ENCODE results near the gene IZUMO2.
A peak's percentile ranks its signal among the peaks of the same experiment; 100 is the strongest.

IZUMO2 gene

DNA sequence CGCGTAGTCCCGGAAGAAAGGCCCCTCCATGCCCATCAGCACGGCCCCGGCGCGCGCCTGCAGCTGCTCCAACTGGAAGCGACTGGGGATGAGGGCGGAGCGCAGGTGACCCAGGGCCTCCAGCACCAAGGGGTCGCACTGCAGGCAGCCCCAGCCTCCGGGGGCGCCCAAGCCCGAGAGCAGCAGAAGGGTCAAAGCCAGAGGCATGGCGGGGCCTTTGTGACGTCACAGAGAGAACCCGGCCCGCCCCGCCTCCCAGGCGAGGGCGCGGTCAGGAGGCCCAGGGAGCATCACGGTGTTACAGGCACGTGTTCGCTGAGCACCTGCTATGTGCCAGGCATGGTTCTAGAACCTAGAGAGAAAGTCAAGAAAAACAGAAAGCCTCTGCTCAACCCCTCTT lies at the start of gene IZUMO2:
TSS of gene IZUMO2 (minus strand) at position 294 of the 400 bp plus-strand sequence. CDS start at position 207, 87 bp downstream.
- DNase-seq, result peak in 1 of 2 donors; percentile 3

- DNase-seq, result no peak
Observed at GRCh38 chr19:50210425-50210824, 47.3 kb upstream of the IZUMO2 start.

- no peak for DNase-seq
Observed at GRCh38 chr19:50209131-50209530, 46.0 kb upstream of the IZUMO2 start.

DNA sequence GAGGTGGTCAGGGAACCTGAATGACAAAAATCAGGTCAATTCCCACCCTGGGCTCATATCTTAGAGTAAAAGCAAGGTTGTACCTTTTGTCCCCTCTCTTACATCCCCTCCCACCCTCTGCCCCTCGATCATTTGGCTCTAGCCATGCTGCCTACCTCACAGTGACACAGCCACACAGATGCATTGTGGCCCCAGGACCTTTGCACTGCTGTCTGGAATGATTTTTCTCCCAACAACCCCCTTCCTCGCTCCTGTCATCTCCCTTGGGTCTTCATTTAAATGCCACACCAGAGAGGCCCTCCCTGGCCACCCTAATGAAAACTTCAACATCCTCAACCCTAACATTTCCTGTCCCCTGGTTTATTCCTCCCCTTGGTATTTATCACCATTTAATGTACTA lies 44.6 kb upstream of the IZUMO2 start:
- no peak for DNase-seq

- DNase-seq, result no peak
Observed at GRCh38 chr19:50206191-50206590, 43.1 kb upstream of the IZUMO2 start.

GRCh38 chr19:50205681-50206138 lies 42.6 kb upstream of the IZUMO2 start:
- no peak for DNase-seq

DNA sequence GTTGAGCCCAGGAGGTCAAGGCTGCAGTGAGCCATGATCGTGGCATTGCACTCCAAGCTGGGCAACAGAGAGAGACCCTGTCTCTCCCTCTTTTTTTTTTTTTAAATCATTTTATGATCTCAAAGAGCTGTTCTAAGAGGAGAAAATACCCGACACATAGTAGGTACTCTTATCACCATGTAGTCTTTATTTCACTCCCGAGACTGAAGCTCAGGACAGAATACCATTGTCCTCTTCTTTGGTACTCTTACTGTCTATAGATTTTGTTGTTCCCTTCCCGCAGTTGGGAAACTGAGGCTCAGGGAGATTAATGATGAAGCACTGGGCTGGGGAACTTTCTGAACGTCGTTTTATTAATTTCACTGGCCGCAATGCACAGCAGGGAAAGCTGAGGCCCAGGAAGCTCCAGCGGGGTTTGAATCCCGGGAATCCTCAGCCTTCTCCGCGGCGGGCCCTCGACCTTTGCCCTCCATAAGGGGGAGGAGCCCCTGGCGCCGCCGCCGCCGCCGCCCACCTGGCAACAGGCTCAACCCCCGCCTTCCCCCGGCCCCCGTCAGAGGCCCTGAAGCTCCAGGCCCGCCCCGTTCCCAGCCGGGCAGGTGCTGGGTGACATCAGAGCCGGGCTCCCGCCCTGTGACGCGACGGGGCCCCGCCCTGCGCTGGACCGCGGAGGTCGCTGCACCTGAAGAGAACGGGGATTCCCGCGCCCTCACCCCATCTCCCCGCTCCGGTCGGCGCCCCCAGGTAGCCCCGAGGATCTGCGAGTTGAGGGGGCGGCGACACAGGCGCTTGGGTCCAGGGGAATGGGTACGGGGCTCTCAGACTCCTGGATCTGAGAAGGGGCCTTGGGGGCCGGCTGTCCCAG lies 42.0 kb upstream of the IZUMO2 start:
- DNase-seq, result peak in 1 of 2 donors; percentile 28

GRCh38 chr19:50204081-50204428 lies 41.0 kb upstream of the IZUMO2 start:
- no peak for DNase-seq

- peak in 1 of 2 donors; percentile 49 for DNase-seq
Observed at GRCh38 chr19:50203281-50204080, 40.4 kb upstream of the IZUMO2 start, which contains the start of gene MYH14. Gene MYH14 (plus strand): TSS chr19:50203622. CDS start chr19:50210366, 6,744 bp downstream.

DNA sequence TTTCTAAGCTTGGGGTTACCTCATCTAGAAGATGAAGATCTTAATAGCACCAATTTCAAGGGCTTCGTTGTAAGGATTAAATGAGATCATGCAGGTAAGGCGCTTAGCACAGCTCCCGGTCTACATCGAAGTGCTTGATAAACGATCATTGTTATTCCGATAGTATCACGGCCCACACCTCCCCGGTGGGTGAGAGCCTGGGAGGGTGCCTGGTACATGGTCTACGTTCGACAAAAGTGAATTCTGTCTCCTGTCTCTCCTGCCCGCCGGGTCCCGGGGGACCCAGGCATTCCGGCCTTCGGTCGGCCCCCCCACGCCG lies 39.8 kb upstream of the IZUMO2 start:
- DNase-seq, result no peak

DNA sequence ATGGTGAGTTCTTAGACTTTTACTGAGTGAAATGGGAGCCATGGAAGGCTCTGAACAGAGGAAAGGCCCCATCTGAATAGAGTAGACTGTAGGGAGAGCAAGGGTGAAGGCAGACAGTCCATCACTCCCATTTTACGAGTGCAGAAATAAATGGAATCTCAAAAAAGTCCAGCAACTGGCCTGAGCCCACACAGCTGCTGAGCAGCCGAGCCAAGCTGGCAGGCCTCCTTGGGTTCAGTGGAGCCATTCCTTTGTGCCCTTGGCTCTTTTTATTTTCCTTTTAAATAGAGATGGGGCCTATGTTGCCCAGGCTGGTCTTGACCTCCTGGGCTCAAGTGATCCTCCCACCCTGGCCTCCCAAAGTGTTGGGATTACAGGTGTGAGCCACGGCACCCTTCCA lies 39.3 kb upstream of the IZUMO2 start:
- no peak for DNase-seq

DNA sequence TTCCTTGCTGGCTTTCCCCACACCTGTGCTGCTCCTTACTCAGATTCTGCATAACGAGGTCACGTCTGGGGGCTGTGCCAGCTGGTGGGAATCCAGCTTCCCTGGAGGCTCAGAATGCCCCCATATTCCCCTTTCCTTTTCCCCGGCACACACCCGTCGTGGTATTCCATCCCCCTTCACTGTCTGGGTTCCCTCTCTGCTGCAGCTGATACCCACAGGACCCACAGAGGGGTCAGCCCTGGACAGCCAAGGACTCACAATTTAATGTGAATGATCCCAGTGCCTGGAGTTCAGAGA lies 36.1 kb upstream of the IZUMO2 start:
- DNase-seq, result no peak

- DNase-seq, result no peak
Observed at GRCh38 chr19:50198431-50199258, 35.6 kb upstream of the IZUMO2 start.

GRCh38 chr19:50197348-50197747 lies 34.3 kb upstream of the IZUMO2 start:
- no peak for DNase-seq

DNA sequence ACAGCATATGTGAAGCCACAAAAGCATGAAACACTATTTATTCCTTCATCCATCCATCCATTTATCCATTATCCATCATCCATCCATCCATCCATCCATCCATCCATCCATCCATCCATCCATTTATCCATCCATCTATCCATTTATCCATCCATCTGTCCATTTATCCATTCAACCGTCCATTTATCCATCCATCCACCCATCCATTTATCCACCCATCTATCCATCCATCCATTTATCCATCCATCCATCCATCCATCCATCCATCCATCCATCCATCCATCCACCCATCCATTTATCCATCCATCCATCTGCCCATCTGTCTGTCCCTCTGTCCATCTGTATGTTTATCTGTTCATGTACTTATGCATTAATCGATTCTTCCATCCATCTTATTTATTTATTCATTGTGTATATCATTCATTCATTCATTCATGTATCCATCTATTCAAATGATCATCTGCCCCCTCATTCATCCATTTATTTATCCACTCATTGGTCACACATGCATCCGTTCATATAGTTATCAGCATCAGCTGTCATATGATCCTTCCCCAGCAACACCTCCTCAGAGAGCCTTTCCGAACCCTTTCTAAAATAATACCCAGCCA lies 33.3 kb upstream of the IZUMO2 start:
- DNase-seq, result no peak

DNA sequence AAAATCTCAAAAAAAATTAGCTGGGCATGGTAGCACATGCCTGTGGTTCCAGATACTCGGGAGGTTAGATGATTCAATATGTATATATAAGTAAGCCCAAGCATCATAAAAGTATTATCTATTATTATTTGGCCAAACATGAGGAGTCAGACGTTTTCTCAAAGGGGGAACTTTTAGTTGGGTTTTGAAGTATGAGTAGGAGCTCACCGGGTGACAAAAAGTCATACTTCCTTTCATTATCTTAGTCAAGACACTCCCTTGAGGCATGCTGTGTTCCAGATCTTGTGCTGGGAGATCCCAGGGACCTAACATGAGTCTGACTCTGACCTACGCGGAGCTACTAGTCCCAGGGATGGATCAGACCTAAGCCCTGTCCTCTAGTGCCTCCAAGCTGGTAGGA lies 32.1 kb upstream of the IZUMO2 start:
- DNase-seq, result no peak

- no peak for DNase-seq
Observed at GRCh38 chr19:50192463-50193211, 29.6 kb upstream of the IZUMO2 start.

DNA sequence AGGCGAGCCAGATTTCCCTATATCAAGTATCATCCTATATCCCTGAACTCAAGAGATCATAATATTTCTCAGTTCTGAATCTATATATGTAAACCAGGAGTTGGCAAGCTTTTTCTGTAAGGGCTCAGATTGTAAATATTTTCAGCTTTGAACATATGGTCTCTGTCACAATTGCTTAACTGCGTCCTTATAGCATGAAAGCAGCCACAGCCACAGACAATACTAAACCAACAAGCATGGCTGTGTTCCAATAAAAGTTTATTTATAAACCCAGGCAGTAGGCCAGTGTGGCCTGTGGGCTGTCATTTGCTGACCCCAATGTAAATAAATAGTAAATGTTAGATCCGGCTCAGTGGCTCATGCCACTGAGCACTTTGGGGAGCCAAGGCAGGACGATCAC lies 28.1 kb upstream of the IZUMO2 start:
- DNase-seq, result no peak

- no peak for DNase-seq
Observed at GRCh38 chr19:50190439-50190891, 27.4 kb upstream of the IZUMO2 start.

GRCh38 chr19:50189331-50189730 lies 26.2 kb upstream of the IZUMO2 start:
- no peak for DNase-seq

DNA sequence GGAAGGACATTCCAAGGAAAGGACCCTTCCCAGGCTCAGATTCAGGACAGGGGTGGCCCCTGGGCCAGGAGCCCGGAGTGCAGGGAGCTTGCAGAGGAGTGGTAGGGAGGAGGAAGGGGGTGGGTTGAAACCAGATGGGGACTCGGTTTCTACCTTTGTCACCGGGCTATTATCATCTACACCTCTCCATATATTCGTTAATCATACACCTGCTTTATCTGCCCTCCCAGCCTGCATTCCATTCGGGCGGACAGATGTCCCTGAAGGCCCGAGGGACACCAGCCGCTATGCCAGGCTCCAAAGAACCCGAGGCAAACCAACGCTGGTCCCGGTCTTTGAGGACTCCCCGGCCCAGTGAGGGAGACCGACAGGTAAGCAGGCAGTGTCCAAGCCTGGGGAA lies 24.9 kb upstream of the IZUMO2 start:
- DNase-seq, result no peak

- DNase-seq, result no peak
Observed at GRCh38 chr19:50184196-50184595, 21.1 kb upstream of the IZUMO2 start.

Data from stimulated activated CD4-positive, alpha-beta T cell treated with anti-CD3 and anti-CD28 coated beads, Interleukin-2, amount 100 ng/mL, for 24 hours (primary cell).